Measurements from ENCODE around the gene EMILIN3.

EMILIN3 gene

DNA sequence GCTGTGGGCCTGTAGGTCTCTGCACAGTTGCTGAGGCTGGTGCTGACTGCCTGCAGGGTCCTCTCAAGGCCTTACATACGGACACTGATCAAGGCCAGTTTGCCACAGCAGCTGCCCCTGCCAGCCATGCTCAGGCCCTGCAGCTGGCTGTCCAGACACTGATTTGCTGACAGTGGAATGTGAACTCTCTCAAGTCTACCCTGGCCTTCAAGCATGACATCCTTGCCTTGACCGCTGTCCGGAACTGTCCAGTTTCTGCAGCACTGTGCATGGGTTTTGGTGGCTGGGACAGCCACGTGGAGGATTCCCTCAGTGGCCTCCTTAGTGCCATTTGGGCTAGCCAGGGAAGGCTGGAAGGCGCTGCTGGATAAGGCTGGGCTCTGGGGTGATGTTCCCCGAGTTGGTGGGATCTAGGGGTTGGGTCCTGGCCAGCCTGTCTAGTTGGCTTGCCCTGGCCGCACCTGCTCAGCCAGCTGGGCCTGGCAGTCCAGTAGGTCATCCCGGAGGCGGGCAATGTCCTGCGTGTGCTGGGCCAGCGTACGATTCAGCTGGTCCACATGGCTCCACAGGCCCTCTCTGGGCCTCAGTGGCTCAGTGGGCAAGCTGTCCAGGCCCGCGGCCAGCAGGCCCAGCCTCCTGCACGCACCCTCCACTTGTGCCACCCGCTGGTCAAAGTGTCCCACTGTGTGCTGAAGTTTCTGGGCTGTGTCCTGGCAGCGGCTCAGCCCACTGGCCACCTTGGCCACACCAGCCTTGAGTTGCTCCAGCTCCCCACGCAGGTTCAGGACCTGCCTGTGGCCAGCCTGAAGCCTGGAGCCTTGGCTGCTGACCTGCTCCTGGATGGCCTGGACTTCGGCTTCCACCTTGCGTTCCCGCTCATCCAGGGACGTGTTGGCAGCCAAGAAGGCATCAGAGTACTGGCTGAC, 5.5 kb downstream of the EMILIN3 start:
- TF ChIP-seq, protein P1, sequence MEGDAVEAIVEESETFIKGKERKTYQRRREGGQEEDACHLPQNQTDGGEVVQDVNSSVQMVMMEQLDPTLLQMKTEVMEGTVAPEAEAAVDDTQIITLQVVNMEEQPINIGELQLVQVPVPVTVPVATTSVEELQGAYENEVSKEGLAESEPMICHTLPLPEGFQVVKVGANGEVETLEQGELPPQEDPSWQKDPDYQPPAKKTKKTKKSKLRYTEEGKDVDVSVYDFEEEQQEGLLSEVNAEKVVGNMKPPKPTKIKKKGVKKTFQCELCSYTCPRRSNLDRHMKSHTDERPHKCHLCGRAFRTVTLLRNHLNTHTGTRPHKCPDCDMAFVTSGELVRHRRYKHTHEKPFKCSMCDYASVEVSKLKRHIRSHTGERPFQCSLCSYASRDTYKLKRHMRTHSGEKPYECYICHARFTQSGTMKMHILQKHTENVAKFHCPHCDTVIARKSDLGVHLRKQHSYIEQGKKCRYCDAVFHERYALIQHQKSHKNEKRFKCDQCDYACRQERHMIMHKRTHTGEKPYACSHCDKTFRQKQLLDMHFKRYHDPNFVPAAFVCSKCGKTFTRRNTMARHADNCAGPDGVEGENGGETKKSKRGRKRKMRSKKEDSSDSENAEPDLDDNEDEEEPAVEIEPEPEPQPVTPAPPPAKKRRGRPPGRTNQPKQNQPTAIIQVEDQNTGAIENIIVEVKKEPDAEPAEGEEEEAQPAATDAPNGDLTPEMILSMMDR (IDR thresholded peaks at IDR 0.05), result no peak

DNA sequence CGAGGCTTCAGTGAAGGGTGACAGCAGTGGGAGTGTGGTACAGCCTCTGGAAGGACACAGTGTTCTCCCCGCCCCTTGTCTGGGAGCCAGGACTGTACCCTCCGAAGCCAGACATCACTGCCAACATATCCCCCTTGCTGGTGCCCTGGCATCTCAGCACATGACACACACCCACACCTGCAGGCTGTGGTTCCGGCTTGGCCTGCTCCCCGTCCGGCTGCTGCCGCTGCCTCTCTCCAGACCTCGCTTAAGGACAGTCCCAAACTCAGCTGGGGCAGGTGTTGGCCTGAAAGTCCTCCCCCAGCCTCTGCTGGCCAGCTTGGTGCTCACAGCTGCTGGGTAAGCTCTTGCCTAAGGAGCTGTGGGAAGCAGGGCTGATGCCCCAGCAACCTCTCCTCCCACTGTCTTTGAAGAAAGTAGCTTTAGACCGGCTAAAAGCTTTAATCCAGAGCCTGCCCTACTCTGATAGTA, 7.0 kb downstream of the EMILIN3 start:
- TF ChIP-seq, protein P1 (IDR thresholded peaks at IDR 0.05), result no peak

DNA sequence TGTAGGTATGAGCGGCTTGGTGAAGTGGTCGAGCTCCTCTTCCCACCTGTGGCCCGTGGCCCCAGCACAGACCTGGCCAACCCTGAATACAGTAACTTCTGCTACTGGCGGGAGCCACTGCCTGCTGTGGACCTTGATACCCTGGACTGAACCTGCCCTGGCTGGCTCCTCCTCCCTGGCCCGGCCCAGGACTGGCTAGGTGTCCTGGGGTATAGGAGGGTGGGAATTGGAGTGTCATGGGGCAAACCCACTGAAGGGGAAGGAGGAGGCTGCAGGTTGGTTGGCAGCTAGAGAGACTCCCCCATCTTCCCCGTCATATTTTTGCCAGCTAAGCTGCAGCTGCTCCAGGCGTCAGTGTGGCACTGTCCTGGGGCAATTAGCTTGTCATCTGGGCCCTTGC, 7.9 kb downstream of the EMILIN3 start:
- TF ChIP-seq, protein P1 (IDR thresholded peaks at IDR 0.05), result no peak

DNA sequence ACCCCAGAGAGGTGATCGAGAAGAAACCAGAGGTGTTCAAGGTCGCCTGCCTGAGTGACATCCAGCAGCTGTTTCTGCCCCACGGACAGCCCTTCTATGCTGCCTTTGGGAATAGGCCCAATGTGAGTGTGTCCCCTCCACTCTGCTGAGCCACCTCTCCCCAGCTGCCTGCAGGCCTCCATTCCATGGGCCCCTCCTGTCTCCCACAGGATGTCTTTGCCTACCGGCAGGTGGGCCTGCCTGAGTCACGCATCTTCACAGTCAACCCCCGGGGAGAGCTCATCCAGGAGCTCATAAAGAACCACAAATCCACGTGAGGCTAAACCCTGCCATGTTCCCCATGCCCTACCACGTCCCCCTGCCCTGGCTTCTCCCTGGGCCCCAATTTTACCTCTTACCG, 8.4 kb downstream of the EMILIN3 start:
- TF ChIP-seq, protein P1 (IDR thresholded peaks at IDR 0.05), result no peak

DNA sequence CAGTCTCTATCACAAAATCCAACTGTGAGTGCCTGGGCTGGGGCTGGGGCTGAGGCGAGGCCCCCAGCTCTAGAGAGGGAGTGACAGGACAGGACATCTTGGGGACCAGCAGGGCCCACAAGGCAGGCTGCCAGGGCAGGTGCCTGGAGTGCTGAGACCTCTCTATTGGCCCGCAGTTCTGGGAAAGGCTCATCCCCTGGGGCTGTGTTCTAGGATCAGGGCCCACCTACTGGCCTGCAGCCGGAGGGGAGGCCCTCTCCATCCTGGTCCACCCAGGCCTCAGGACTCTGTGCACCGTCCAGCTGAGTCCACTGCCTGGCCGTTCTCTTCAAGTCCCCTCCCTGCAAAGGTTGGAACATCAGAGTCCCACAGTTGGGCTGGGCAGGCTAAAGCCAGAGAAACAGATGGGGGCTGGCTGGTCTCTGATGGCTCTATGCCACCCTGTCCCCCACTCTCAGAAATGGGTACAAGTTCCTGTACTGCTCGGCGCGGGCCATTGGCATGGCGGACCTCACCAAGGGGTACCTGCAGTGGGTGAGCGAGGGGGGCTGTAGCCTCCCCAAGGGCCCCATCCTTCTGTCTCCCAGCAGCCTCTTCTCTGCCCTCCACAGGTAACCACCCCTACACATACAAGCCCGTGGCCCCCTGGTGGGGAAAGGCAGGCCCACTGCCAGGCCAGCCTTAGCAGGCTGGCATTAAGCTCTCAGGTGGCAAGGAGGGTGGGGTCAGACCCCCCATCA, 9.0 kb downstream of the EMILIN3 start:
- TF ChIP-seq, protein P1 (IDR thresholded peaks at IDR 0.05), result no peak

DNA sequence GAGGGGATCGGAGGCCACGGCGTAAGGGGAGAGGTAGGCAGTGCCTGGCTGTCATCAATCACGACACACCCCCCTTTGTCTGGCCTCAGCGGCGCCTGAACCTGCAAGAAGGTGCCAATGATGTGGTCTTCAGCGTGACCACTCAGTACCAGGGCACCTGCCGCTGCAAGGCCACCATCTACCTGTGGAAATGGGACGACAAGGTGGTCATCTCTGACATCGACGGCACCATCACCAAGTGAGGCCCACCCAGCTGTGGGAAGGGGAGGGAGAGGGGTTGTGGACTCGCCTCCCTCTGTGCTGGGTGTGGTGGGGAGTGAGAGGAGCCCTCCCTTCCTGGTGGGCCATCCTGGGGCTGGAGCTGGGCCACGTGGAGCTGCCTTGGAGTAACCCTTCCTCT, 9.7 kb downstream of the EMILIN3 start:
- TF ChIP-seq, protein P1 (IDR thresholded peaks at IDR 0.05), result no peak

DNA sequence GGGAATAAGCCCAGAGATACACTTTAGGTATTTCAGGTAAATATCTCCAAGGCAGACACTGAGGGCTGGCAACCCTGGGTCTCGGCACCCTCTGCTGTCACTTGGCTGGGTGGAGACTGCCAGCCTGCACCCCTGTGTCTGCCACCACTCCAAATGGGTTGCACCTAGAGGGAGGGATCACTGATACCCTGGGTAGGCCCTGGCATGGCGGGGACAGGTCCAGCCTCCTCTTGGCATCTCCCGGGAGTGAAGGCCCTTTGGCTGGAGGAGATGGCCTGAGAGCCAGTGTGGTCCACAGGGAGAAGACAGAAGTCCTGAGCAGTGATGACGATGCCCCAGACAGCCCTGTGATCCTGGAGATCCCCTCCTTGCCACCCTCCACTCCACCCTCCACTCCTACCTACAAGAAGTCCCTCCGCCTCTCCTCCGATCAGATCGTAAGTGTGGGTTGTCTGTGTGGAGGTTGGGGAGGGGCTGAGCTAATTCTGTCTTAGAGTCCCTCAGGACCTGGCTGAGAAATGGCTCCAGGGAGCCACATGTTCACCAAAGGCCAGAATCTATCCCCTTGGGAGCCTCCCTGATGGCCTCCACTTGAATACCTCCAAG, 10.9 kb downstream of the EMILIN3 start:
- TF ChIP-seq, protein P1 (IDR thresholded peaks at IDR 0.05), result no peak
